Measurements from ENCODE around the gene TRIM15. TPM values are rescaled to one million over a fixed set of nuclear protein-coding genes. Genes with fewer than 3 reads are reported as not detected.

TRIM15 gene
- not detected in 2 replicates for total RNA-seq

GRCh38 chr6:30163090-30163917 is at the start of gene TRIM15:
Gene TRIM15 (plus strand): TSS chr6:30163546. CDS start chr6:30163685, 139 bp downstream.

GRCh38 chr6:30135757-30136156 is 27.6 kb upstream of the TRIM15 start, which contains the start of gene TRIM40:
Gene TRIM40 (plus strand): TSS chr6:30136140. CDS start chr6:30137037, 897 bp downstream.

GRCh38 chr6:30160785-30161531 is 2.4 kb upstream of the TRIM15 start, which contains the start of gene TRIM10:
Gene TRIM10 (minus strand): TSS chr6:30161211. CDS start chr6:30160858, 353 bp downstream.

GRCh38 chr6:30212865-30213666 is 49.7 kb downstream of the TRIM15 start, which contains the start of gene TRIM26:
Gene TRIM26 (minus strand): TSS chr6:30213406. CDS start chr6:30199103, 14,303 bp downstream.

Other genes starting within 250 kb of the TRIM15 start
- 124 and 168 TPM in 2 replicates for gene HLA-A, start 221.0 kb upstream of the TRIM15 start, total RNA-seq
- gene POLR1H, start 102.3 kb upstream of the TRIM15 start, total RNA-seq = 43.4 and 51.1 TPM in 2 replicates
- 42.6 and 43.7 TPM in 2 replicates for gene PPP1R11, start 96.3 kb upstream of the TRIM15 start, total RNA-seq
- gene RNF39, start 87.8 kb upstream of the TRIM15 start, total RNA-seq = 2.9 and 7.2 TPM in 2 replicates
- not detected in 2 replicates for gene TRIM31, start 50.5 kb upstream of the TRIM15 start, total RNA-seq
- gene TRIM40, start 27.4 kb upstream of the TRIM15 start, total RNA-seq = not detected in 2 replicates
- not detected in 2 replicates for gene TRIM10, start 2.3 kb upstream of the TRIM15 start, total RNA-seq
- 28.9 and 33.2 TPM in 2 replicates for gene TRIM26, start 49.9 kb downstream of the TRIM15 start, total RNA-seq
- gene TRIM39, start 163.4 kb downstream of the TRIM15 start, total RNA-seq = 9.1 and 10.2 TPM in 2 replicates
- 66.9 and 75.0 TPM in 2 replicates for gene RPP21, start 181.6 kb downstream of the TRIM15 start, total RNA-seq

Data from hair follicular keratinocyte (primary cell).